ELF-1 (cell line): Measurements from ENCODE around the gene B9D1.
"Not testable (repeated sequence)": the region's sequence is repeated elsewhere in the genome, so short reads cannot be mapped to it uniquely, and the experiment has no call there.

ENCODE experiments used
- DNase-seq: peaks from one replicate; pipeline ENCODE4 v3.0.0-alpha.2; 2016; ENCODE audit warnings: low read depth, low spot score

The B9D1 gene

DNA sequence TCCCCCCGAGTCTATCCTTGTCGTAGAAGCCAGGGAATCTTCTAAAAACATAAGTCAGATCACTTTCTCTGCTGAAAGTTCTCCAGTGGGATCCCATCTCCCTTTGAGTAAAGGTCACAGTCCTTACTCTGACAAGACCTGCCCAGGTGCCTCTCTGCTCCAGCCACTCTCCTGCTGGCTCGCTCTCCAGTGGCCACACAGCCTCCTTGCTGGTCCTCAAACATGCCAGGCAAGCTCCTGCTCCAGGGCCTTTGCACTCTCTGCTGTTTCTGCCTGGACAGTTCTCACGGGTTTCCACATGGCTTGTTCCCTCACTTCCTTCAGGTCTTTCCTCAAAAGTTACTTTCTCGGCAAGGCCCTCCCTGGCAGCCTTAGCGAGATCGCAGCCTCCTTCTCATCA lies 3.4 kb downstream of the B9D1 start:
- no peak for DNase-seq

DNA sequence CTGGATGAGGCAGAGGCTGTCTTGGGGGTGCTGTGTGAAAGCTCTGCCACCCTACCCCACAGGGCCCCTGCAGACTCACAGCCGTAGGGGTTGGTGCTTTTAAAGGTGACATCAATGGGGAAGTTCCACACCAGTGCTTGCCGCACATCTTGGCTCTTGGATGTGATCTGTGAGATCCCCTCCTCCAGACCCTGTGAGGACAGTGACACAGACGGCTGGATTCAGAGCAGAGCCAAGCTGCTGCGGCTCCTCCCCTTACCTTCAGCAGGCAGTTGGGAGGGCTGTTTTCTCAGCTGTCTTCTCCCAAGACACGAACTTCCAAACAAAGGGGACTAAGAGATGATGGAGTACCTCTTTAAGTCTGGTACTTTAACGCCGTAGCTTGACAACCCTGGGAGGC lies 4.8 kb downstream of the B9D1 start:
- no peak for DNase-seq

DNA sequence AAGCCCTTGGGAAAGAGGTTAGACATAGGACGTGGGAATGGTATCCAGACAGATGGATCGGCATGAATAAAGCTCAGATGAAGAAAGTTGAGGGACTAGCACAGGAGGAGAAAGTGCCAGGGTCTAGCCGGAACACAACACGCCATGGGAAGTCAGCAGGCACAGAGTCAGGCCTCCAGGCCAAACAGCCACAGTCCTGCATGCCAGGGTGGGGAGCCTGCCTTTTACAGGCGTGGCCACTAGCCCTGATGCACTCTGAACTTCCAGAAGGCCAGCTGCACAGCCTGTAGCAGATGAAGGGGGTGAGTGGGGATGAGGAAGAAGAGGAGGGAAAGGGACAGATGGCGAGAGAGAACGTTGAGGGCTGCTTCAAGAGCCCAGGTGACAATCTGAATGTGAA lies 5.2 kb downstream of the B9D1 start:
- DNase-seq = no peak

DNA sequence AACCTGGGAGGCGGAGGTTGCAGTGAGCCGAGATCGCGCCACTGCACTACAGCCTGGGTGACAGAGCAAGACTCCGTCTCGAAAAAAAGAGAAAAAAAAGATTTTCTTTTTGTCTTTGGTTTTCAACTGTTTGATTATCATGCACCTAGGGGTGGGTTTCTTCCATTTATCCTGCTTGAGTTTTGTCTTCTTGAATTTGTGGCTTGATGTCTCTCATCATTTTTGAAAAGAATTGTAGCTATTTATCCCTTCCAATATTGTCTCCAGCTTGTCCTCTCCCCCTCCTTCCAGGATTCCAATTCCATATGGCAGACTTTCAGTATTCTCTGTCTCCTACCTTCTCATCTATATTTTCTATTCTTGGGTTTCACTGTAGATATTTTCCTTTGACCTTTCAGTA lies 7.8 kb downstream of the B9D1 start:
- DNase-seq = no peak

DNA sequence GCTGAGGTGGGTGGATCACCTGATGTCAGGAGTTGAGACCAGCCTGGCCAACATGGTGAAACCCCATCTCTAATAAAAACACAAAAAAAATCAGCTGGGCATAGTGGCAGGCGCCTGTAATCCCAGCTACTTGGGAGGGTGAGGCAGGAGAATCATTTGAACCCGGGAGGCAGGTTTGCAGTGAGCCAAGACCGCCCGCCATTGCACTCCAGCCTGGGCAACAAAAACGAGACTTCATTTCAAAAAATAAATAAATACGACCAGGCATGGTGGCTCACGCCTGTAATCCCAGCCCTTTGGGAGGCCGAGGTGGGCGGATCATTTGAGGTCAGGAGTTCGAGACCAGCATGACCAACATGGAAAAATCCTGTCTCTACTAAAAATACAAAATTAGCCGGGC lies 9.1 kb downstream of the B9D1 start:
- DNase-seq = not testable (repeated sequence)

DNA sequence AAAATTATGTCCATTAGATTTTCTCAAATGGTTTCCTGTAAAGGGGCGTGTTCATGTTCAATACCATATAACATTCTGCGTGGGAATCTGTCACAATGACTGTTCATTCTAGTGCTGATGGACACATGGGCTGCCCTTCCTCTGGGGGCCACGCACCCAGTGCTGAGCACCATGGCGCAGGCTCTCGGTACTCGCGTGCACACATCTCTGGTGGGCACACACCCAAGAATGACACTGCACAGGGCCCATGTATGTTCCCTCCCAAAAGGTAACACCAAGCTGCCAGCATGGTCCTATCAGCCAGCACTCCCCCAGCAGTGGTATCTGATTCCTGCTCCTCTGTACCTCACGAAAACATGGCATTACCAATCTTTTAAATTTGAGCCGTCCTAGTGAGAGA lies 13.7 kb downstream of the B9D1 start:
- no peak for DNase-seq

DNA sequence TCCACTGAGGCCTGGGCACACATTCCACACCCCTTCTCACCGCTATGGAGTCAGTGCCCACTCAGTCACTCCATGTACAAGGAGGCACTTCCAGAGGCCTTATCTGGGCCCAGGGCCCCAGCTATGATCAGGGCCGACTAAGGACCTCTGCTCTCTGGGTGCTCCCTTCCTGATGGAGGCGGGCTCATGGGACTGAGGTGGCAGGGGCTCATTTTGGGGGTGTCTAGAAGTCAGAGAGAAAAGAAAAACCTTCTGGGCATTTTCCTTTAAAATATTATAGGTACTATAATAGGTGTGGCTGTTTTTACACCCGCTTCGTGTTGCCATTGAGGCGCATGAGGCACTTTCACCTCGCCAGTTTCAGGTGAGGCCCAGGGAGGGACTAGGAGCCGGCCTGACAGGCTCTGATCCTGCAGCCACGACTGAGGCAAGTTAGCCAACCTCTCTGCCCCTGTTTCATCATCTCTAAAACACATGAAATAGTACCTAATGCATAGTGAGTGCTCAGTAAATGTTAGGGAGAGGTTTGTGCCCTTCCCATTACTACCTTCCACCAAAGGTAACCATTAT lies 14.4 kb downstream of the B9D1 start:
- no peak for DNase-seq

DNA sequence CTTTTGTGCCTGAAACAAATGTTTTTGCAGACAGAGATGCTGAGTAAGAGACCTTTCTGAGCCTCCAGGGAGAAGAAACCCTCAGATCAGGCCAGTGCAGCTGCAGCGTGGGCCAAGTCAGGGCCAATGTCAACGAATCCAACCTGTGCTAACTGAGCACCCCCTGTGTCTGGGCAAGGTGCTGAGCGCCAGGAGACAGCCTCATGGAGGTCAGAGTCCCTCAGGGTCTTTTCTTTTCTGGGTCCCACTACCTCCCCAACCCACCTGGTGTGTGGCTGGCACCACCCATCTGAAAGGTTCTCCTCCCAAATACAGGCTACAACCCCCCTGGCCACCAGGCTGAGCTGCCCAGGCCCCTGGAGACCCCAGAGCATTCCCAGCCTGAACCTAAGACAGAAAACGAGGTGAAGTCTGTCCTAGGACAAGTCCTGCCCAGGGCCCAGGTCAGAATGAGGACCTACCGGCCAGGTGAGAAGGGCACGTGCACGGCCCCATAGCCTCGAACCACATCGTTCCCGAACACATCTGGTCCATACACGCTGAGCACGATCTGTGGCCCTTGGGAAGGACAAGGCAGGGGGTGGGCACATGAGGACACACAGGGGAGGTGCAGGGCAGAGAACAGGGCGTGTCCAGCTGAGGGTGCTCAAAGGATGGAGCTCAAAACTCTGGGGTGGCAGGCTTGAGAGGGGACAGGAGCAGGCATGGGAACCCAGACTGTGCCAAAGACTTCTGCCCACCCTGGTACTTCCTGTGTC lies 15.0 kb downstream of the B9D1 start:
- DNase-seq = no peak

DNA sequence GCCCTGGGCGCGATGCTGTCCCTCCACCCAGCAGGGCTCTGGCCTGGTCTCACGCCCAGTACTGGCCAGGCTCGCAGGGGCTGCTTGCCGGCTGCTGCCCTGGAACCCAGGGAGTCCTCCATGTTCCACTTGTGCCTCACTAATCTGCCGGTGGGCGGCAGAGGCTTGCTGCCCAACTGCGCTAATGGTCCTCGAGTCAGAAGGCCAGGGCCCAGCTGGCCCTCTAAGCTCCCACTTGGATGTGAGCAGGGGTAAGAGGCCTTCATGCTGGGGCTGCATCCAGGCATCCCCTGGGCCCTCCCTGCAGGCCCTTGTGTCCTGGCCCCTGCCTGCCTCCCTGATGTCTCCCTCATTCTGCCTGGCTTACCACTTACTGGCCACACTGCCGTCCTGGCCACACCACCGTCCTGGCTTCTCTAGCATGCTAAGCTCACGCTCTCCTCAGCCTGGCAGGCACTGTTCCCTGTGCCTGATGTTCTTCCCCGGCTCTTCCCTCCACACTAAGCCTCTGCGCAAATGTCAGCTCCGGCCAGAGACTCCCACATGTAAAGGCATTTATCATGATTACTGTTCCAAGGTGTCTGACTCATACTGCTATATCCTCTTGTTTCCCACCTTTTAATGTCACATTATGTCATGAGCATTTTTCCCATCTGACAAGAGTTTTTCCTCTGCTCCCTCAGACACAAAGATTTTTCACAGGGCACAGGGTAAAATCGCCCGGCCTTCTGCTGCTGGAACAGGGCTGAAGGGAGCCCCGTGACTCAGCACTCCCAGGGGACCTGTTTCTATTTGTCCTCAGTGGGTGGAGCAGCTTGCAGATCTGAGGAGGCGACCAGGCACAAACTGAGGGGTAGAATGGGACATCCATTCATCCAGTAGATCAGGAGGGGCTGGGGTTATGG lies 15.9 kb downstream of the B9D1 start:
- no peak for DNase-seq

DNA sequence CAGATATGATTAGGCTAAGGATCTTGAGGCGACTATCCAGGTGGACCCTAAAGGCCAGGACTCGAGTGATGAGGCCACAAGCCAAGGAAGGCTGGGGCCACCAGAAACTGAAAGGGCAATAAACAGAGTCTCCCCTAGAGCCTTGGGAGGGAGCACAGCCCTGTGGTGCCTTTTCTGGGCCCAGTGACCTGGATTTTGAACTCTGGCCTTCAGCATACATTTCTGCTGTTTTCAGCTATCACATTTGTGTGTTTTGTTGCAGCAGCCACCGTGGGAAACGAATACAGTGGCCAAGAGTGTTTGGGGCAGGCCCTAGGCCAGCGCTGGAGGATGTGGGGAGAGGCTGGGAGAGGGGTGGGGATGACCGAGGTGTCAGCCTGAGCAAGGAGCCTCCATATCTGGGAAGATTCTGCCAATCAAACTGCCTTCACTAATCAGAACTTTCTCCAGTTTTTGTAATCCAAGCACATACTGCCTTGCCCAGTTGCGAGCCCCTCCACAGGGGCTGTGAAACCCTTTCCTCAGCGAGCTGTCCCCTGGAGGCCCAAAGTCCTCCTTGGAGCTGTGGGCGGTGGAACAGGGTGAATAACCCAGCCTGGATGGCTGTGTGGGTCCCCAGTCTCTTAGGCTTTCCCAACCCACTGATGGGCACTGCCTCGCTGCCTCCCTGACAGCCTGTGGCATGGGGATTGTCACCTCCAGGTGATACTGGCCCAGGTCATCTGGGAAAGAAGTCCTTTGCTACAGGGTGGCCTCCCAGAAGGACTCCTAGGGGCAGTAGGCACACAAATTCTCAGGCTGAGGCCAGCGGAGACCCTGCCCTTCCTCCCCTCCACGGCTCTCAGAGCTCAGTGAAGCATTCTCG lies 16.8 kb downstream of the B9D1 start:
- no peak for DNase-seq

DNA sequence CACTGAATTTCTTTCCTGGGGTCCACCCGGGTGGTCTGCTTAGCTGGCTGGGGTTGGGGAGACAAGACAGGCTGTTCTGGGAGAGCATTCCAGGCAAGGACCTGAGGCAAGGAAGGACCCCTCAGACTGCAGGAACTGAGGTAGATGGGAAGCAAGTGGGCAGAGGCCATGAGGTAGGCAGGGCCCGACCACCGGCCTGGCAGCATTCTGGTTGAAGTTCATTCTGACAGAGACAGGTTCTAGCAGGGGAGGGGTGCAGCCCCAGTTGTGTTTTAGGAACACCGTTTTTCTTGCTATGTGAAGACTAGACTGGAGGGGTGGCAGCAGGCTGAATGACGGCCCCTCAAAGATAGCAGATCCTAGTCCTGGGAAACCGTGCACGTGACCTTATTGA lies 17.5 kb downstream of the B9D1 start:
- DNase-seq = no peak

DNA sequence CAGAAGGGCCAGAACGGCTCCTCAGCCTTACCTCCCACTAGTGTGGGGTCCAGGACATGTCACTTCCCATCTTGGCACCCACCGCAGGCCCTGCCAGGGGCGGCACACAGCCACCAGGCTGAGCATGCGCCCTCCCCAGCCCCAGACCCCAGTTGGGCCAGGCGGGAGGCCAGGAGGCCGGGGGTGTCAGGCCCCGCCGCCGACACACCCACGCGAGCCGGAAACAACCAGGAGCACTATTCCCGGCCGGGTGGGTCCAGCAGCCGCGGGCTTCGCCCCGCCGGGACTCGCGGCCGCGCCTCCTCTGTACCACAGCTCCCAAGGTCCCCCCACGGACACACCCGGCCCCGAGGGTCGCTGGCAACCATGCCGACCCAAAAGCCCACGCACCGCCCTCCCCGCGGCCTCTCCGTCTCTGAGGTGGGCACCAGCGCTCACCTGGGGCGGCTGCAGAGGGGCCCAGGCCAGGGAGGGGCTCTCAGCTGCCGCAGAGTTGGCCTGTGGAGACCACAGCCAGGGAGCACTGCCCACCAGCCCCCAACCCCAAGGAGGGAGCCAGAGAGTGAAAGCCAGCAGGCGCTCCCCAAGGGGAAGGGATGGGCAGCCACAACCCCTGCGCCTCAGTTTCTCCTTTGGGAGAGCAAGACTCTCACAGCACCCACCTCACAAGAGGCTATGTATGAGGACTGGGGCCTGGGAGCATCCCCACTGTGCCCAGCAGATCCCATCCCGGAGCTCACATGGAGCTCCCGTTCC lies 18.0 kb downstream of the B9D1 start:
- no peak for DNase-seq

DNA sequence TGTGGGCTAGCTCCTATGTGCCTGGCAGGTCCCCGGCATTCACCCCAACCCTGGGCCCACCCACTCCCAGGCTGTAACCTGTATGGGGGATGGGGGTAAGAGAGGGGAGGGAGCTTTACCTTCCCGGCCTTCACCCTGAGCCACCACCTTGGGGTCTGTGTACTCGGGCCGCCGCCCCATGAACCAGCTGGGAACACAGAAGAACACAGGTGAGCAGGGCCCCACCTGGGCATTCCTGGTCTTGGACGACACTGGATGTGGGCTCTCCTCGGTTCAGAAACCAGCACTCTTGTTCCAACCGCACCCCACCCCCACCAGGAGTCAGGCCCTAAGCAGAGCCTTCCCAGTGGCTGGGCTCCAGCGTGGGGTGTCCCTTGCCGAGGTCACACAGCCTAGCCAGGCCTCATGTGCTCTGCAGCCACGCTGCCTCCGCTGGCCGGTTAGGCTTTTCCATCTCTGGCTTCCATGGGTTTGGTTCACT lies 18.8 kb downstream of the B9D1 start:
- DNase-seq = no peak

DNA sequence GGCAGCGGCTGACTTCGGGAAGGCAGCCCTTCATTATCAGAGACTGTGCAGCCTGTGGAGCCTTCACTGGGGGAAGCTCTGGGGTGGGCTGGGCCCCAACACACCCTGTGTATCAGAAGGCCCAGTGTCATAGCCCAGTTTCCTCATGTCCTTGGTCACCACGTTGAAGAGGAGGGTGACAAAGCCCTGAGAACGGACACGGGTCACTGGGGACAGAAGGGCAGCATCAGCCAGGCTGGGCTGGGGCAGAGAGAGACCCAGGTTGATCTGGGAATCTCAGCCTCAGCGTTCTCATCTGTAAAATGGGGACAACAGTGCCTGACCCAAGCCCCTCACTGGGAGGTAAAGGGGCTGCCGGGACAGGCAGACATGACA lies 19.3 kb downstream of the B9D1 start:
- no peak for DNase-seq

DNA sequence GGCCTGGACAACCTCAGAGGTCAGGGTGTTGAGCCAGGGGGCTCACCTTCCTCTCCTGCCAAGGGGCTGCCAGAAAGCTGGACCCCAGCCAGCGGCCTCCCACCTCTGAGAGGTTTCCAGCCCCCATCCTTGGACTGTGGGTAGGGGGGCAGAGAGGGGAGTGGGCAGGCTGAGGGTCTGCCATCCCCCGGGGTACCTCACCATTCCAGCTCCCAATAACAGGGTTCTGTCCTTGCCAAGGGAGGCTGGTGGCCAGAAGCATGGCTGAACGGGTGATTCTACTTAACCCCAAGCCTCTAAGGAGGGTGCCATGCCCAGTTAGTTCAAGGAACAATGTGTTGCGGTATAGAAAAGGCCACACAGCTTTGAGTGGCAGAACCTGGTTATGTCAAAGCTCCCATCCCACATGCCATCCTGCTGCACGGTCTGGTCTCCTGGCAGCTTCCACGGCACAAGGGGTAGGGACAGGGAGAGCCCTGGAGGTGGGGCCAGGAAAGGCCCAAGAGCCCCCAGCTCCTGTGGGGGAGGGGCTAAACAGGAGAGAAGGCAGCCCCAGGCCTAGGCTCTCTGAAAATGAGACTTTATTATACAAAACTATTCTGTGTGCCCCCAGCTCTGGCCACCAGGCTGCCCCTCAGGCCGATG lies 19.8 kb downstream of the B9D1 start:
- no peak for DNase-seq

DNA sequence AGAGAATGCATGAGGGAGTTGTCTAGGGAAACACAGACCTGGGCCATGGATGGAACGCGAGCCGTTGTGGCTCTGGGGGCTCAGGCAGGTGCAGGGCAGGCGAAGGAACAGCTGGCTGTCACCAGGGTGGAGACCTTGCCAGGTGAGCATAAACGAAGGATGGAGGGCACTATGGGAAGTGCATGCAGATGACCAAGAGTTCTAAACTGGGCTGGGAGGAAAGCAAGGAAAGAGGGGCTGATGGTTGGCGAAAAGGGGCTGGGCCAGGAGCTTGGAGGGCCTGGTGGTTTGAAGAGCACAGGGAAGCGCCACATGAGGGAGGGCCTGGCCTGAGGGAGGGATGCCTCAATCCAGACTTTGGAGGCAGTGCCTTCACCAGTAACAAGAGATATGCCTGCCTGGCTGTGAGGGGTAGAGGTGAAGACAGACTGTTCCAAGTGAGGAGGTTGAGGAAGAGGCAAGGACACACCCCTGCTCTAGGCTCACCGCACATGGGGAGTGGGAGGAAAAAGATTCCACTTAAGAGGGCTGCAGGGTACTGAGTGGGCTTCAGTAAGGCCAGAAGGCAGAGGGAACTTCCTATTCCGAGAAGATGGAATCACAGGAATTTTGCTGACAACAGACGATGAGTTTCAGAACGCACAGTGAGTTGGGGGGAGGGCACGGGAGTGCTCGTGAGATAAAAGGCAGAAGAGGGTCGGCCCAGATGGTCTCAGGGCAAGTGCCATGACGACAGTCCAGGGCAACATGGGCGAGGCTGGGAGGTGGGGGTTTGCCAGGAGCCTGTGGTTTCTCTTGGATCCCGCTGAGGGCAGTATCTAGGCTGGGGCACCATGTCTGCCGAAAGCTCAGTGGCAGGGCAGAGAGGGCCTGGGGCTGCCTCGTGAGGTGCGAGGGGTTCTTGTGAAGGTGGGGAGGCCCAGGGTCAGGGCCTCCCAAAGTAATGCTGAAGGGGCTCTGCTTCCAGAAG lies 20.6 kb downstream of the B9D1 start:
- DNase-seq = peak; percentile 60

DNA sequence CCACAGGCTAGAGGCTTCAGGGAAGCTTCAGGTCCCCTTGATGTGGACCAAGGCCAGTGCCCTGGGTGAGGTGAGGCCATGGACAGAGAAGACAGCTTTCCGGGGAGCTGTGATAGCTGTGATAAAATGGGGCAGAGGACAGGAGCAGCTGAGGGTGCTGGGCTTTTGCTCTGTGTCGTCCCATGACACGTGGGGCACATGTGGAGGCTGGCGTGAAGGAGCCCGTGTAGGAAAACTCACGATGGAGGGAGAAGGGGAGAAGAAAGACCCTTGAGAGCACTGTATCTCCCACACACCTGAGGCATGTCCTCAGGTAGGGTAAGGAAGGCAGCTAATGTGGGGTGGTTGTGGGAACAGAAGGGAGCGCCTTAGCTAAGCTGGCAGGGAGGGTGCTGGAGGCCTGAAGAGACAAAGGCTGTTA lies 21.3 kb downstream of the B9D1 start:
- DNase-seq = no peak

DNA sequence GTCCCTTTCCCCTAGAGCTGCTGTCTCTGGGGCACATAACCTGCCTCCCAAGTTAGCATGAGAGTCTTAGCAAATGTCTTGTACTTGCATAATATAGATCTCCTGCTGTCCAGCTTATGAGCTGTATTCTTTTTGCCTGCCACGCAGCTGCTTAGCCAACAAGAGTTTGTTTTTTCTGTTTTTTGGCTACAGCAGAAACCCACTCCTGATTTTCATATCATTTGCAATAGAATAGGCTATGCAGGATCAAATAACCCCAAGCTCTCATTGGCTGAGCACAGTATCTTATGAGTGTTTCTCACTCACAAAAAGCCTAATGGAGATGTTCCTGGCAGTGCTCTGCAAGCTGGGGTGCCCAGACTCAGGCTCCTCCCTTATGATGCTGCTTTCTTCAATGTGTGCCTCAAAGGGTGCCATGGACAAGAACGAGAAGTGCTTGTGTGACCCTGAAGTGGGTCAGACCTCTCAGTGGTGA lies 23.1 kb downstream of the B9D1 start:
- no peak for DNase-seq
